Gastrocnemius medialis (tissue), 4 donors: ENCODE data around the gene PGGHG. TPM values are rescaled to one million over a fixed set of nuclear protein-coding genes. Genes with fewer than 3 reads are reported as not detected.
"Not testable (repeated sequence)": the region's sequence is repeated elsewhere in the genome, so short reads cannot be mapped to it uniquely, and the experiment has no call there.

Experiments
- ATAC-seq, 2 donors: fragments of 150-250 bp; one replicate each; pipeline ENCODE4 v1.9.1; 2016
- DNase-seq, 2 donors: peaks; one replicate each; pipeline ENCODE4 v3.0.0-alpha.2; 2019
- H3K27ac ChIP-seq, 4 donors: fragments of 200-600 bp; sonication (generic); 1 replicate in 1 of 4; 2 replicates in 3 of 4; pipeline ENCODE4 v1.5.1; 2016 to 2018; ENCODE audit warnings: mild to moderate bottlenecking in 2 of 4, moderate library complexity in 1 of 4
- H3K27me3 ChIP-seq, 3 donors: fragments of 200-600 bp; sonication (generic) in 2 of 3; 1 replicate in 1 of 3; 2 replicates in 2 of 3; pipeline versions ENCODE4 v1.5.1 to v1.6.0; 2016 to 2019; ENCODE audit warnings: mild to moderate bottlenecking in 1 of 3, moderate library complexity in 1 of 3
- H3K36me3 ChIP-seq, 2 donors: fragments of 200-600 bp; sonication (generic) in 1 of 2; one replicate each; pipeline ENCODE4 v1.5.1; 2017 to 2018
- H3K4me1 ChIP-seq, 2 donors: fragments of 200-600 bp; sonication (generic) in 1 of 2; one replicate each; pipeline ENCODE4 v1.5.1; 2016 to 2017; ENCODE audit warnings: mild to moderate bottlenecking in 2 of 2
- H3K4me3 ChIP-seq, 4 donors: fragments of 200-600 bp; sonication (generic) in 3 of 4; 1 replicate in 1 of 4; 2 replicates in 3 of 4; pipeline ENCODE4 v1.5.1; 2016 to 2019; ENCODE audit warnings: mild to moderate bottlenecking in 2 of 4
- H3K9me3 ChIP-seq, 3 donors: fragments of 200-600 bp; sonication (generic) in 2 of 3; 1 replicate in 1 of 3; 2 replicates in 2 of 3; pipeline ENCODE4 v1.5.1; 2016 to 2019
- CTCF ChIP-seq, 5 experiments: fragments of 450-650 bp in 3 of 5; fragments of 200-600 bp in 2 of 5; sonication (generic) in 2 of 5; IDR thresholded peaks in 4 of 5; conservative IDR thresholded peaks in 1 of 5; 1 replicate in 4 of 5; 2 replicates in 1 of 5; pipeline ENCODE4 v1.5.1; 2016 to 2019; ENCODE audit warnings: antibody characterized with exemption in 5 of 5, mild to moderate bottlenecking in 3 of 5, moderate library complexity in 3 of 5
- POLR2A ChIP-seq, 2 donors: fragments of 450-650 bp; IDR thresholded peaks; one replicate each; pipeline ENCODE4 v1.6.1; 2017; ENCODE audit warnings: antibody characterized with exemption in 2 of 2, mild to moderate bottlenecking in 2 of 2, moderate library complexity in 2 of 2
- in situ Hi-C, 4 donors: fragments of 200-750 bp; cut with MboI; loops; one replicate each; pipeline versions ENCODE4 v1.15.0 to v1.8.0; 2017; ENCODE audit warnings: low sequenced_read_pairs in 4 of 4
- intact Hi-C: fragments of 100-400 bp; cut with DNase I; formaldehyde crosslinking; loops from one replicate; pipeline ENCODE4 v1.15.1; 2023; ENCODE audit warnings: low total_unique reads
- total RNA-seq, 4 donors: library from RNA; depleted of rRNA; stranded (reverse); fragments of >200 nt; gene quantifications; one replicate each; pipeline versions ENCODE4 v1.1.0 to v1.2.3, GENCODE V29; 2016

The PGGHG gene
- total RNA-seq, 4 donors from 2014 or later = 0.98 to 3.4 (median 2.7) TPM

GRCh38 chr11:315051-315481 lies 26.1 kb downstream of the PGGHG start:
- Histone ChIP-seq H3K27me3 (peaks cover 0 to 23% (median 5%) of the 10 kb centered on the region in 3 donors), H3K4me1 (peaks cover 0 to 5% of the 10 kb centered on the region in 2 donors), H3K36me3 (no peaks in the 10 kb centered on the region), H3K4me3 (peak overlapping the region; percentile 46 to 61 (median 54)), H3K27ac (peak overlapping the region; percentile 74 to 82 (median 78)), H3K9me3 (no peaks in the 10 kb centered on the region)
- ATAC-seq (no peak), DNase-seq (no peak)
- intact Hi-C loops (no loop called here), in situ Hi-C loops (no loop called here)
- TF ChIP-seq CTCF (IDR thresholded peaks at IDR 0.05 in 4 of 5, conservative IDR thresholded peaks at IDR 0.05 in 1 of 5) (no peak), POLR2A (IDR thresholded peaks at IDR 0.05) (no peak)

GRCh38 chr11:315516-315994 lies 26.6 kb downstream of the PGGHG start:
- in situ Hi-C loops = no loop called here
- DNase-seq (no peak), ATAC-seq (no peak)
- Histone ChIP-seq H3K4me1 (peaks cover 0 to 5% of the 10 kb centered on the region in 2 donors), H3K4me3 (peak overlapping the region; percentile 46 to 61 (median 54)), H3K36me3 (no peaks in the 10 kb centered on the region), H3K9me3 (no peaks in the 10 kb centered on the region), H3K27ac (peak overlapping the region; percentile 74 to 82 (median 78)), H3K27me3 (peaks cover 2 to 27% (median 5%) of the 10 kb centered on the region in 3 donors)
- TF ChIP-seq POLR2A (IDR thresholded peaks at IDR 0.05) = no peak
- no peak for TF ChIP-seq CTCF (IDR thresholded peaks at IDR 0.05 in 4 of 5, conservative IDR thresholded peaks at IDR 0.05 in 1 of 5)
- intact Hi-C loops = no loop called here

- Histone ChIP-seq H3K9me3 (no peaks in the 10 kb centered on the region), H3K36me3 (no peaks in the 10 kb centered on the region), H3K27ac (peak overlapping the region; percentile 74 to 82 (median 78)), H3K4me1 (peaks cover 0 to 5% of the 10 kb centered on the region in 2 donors), H3K27me3 (peaks cover 2 to 28% (median 5%) of the 10 kb centered on the region in 3 donors), H3K4me3 (peak overlapping the region; percentile 46 to 61 (median 54))
- intact Hi-C loops = loop anchor here (2.0 kb wide), 1 partner anchor 37 kb away; no protein-coding TSS in a partner anchor
- TF ChIP-seq CTCF (IDR thresholded peaks at IDR 0.05 in 4 of 5, conservative IDR thresholded peaks at IDR 0.05 in 1 of 5) (no peak), POLR2A (IDR thresholded peaks at IDR 0.05) (no peak)
- no peak for DNase-seq
- ATAC-seq = no peak
- in situ Hi-C loops = no loop called here
Measured at GRCh38 chr11:316031-316701, 27.2 kb downstream of the PGGHG start.

GRCh38 chr11:316891-317301 lies 28.0 kb downstream of the PGGHG start:
- ATAC-seq = no peak
- intact Hi-C loops = loop anchor here (2.0 kb wide), 1 partner anchor 36 kb away; no protein-coding TSS in a partner anchor

GRCh38 chr11:317668-318404 lies 28.9 kb downstream of the PGGHG start:
- H3K9me3 ChIP-seq, in situ Hi-C loops, H3K36me3 ChIP-seq, DNase-seq, ATAC-seq, H3K4me1 ChIP-seq: not testable (repeated sequence)
- Histone ChIP-seq H3K27me3 (peaks cover 2 to 28% (median 5%) of the 10 kb centered on the region in 3 donors), H3K27ac (peak overlapping the region; percentile 74 to 82 (median 78)), H3K4me3 (peak overlapping the region; percentile 2 to 59 (median 28))
- intact Hi-C loops = loop anchor here (2.0 kb wide), 1 partner anchor 35 kb away; no protein-coding TSS in a partner anchor

More at GRCh38 chr11:316891-317301, 28.0 kb downstream of the PGGHG start:
- TF ChIP-seq CTCF (IDR thresholded peaks at IDR 0.05 in 4 of 5, conservative IDR thresholded peaks at IDR 0.05 in 1 of 5) (no peak), POLR2A (IDR thresholded peaks at IDR 0.05) (no peak)
- Histone ChIP-seq H3K4me1 (peaks cover 0 to 5% of the 10 kb centered on the region in 2 donors), H3K27ac (peak overlapping the region; percentile 74 to 82 (median 78)), H3K27me3 (peaks cover 2 to 28% (median 5%) of the 10 kb centered on the region in 3 donors), H3K36me3 (no peaks in the 10 kb centered on the region), H3K4me3 (peak overlapping the region; percentile 46 to 61 (median 54)), H3K9me3 (no peaks in the 10 kb centered on the region)
- in situ Hi-C loops = no loop called here
- DNase-seq = no peak

- intact Hi-C loops = not testable (repeated sequence)
Measured at GRCh38 chr11:318405-319120, 29.6 kb downstream of the PGGHG start.

More at GRCh38 chr11:318405-319120, 29.6 kb downstream of the PGGHG start:
- Histone ChIP-seq H3K27me3 (peaks cover 2 to 28% (median 5%) of the 10 kb centered on the region in 3 donors), H3K27ac (peak overlapping the region; percentile 79 to 91 (median 84)), H3K4me3 (peak overlapping the region; percentile 56 to 73 (median 66))
- H3K9me3 ChIP-seq, DNase-seq, H3K4me1 ChIP-seq, in situ Hi-C loops, H3K36me3 ChIP-seq: not testable (repeated sequence)
- ATAC-seq = peak; percentile 37 to 40
